Measurements from ENCODE around the gene MRPS6. TPM values are rescaled to one million over a fixed set of nuclear protein-coding genes. Genes with fewer than 3 reads are reported as not detected.

The MRPS6 gene
- total RNA-seq, 1 donor from 2014 or later = 42.4 TPM

GRCh38 chr21:34189506-34189905, 116.1 kb downstream of the MRPS6 start:
- Mint-ChIP-seq H3K36me3 (ENCODE audit: low read depth, unreplicated experiment) (peaks cover 3% of the 10 kb centered on the region), H3K27me3 (ENCODE audit: unreplicated experiment) (no peaks in the 10 kb centered on the region), H3K9me3 (ENCODE audit: unreplicated experiment) (no peaks in the 10 kb centered on the region), H3K27ac (ENCODE audit: unreplicated experiment) (no peak overlapping the region), H3K4me3 (ENCODE audit: unreplicated experiment) (no peak overlapping the region), H3K4me1 (ENCODE audit: unreplicated experiment) (peaks cover 3% of the 10 kb centered on the region)
- no peak for TF ChIP-seq CTCF (IDR thresholded peaks at IDR 0.05; ENCODE audit: unreplicated experiment)
- DNase-seq (ENCODE audit: low spot score) = no peak

GRCh38 chr21:34190576-34191321, 117.4 kb downstream of the MRPS6 start:
- TF ChIP-seq CTCF (IDR thresholded peaks at IDR 0.05; ENCODE audit: unreplicated experiment) = no peak
- DNase-seq (ENCODE audit: low spot score) = no peak
- H3K4me1 Mint-ChIP-seq (ENCODE audit: unreplicated experiment) = peaks cover 3% of the 10 kb centered on the region
- no peak overlapping the region for H3K27ac Mint-ChIP-seq (ENCODE audit: unreplicated experiment)
- H3K27me3 Mint-ChIP-seq (ENCODE audit: unreplicated experiment) = no peaks in the 10 kb centered on the region
- H3K4me3 Mint-ChIP-seq (ENCODE audit: unreplicated experiment) = no peak overlapping the region
- no peaks in the 10 kb centered on the region for H3K9me3 Mint-ChIP-seq (ENCODE audit: unreplicated experiment)
- peaks cover 3% of the 10 kb centered on the region for H3K36me3 Mint-ChIP-seq (ENCODE audit: low read depth, unreplicated experiment)

GRCh38 chr21:34191876-34192275, 118.5 kb downstream of the MRPS6 start:
- no peaks in the 10 kb centered on the region for H3K27me3 Mint-ChIP-seq (ENCODE audit: unreplicated experiment)
- no peak for DNase-seq (ENCODE audit: low spot score)
- no peak overlapping the region for H3K4me3 Mint-ChIP-seq (ENCODE audit: unreplicated experiment)
- no peaks in the 10 kb centered on the region for H3K9me3 Mint-ChIP-seq (ENCODE audit: unreplicated experiment)
- no peak overlapping the region for H3K27ac Mint-ChIP-seq (ENCODE audit: unreplicated experiment)
- peaks cover 3% of the 10 kb centered on the region for H3K36me3 Mint-ChIP-seq (ENCODE audit: low read depth, unreplicated experiment)
- H3K4me1 Mint-ChIP-seq (ENCODE audit: unreplicated experiment) = peaks cover 3% of the 10 kb centered on the region
- TF ChIP-seq CTCF (IDR thresholded peaks at IDR 0.05; ENCODE audit: unreplicated experiment) = no peak

Other genes with a start within 250 kb of the MRPS6 start
- gene ATP5PO, start 157.8 kb upstream of the MRPS6 start, total RNA-seq (ENCODE audit: unreplicated experiment) = 218 TPM
- 7.6 TPM for gene SLC5A3, start within 50 bp of the MRPS6 start, total RNA-seq (ENCODE audit: unreplicated experiment)